ENCODE data around the gene ACOD1.
A peak's percentile ranks its signal among the peaks of the same experiment; 100 is the strongest.
"Not testable (repeated sequence)": the region's sequence is repeated elsewhere in the genome, so short reads cannot be mapped to it uniquely, and the experiment has no call there.

Gene ACOD1

DNA sequence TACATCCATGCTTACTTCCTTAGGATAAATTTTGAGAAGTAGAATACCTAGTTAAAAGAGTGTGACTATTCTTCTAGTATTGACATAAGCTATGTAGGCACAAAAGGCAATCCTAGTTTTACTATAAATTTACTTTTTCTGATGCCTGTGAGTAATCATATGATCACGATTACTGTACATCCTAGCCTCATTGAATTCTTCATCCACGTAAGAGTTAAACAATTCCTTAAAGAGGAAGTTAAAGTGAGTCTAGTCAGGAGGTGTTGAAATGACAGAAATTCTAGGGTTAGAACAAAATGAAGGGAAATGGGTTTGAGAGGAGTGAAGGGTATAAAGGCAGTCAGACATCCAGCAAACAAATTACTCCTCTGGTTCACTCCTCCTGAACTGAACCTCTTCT lies at the start of gene ACOD1:
ACOD1 (plus strand) TSS at position 363 of the 400 bp plus-strand sequence. CDS start 48 bp downstream, outside the sequence.
- DNase-seq = no peak

DNA sequence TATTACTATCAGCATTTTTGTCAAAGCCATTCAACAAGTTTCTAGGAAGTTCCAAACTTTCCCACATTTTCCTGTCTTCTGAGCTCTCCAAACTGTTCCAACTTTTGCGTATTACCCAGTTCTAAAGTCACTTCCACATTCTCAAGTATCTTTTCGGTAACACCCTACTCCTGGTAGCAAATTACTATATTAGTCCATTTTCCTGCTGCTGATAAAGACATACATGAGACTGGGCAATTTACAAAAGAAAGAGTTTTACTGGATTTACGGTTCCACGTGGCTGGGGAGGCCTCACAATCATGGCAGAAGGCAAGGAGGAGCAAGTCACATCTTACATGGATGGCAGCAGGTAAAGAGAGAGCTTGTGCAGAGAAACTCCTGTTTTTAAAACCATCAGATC lies 49.2 kb upstream of the ACOD1 start:
- DNase-seq = not testable (repeated sequence)

DNA sequence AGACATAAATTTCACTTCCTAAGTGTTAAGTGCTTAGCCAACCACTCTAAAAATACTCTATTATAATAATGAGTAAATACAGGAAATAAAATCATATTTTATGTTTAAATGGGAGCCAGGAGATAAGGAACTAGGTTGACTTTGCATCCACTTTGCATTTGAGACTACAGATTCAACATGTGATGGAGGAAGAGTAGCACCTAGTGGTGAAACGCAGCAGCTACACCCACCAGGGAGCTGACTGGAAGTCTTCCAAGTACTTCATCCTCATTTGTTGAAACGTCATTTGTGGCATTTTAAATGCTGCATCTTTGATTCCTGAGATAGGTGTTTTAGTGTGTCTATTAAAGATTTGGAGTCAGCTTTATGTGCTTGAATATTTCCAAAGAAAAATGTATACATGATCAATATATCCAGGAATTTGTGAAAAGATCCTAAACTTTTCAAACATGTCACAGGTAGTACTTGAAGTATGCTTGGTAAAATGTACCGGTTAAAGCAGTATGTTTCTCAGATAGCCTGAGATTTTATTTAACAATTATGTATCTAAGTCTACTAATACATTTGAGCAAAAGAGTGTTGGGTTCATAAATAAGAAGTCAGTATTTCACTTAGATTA lies 44.7 kb upstream of the ACOD1 start:
- peak; percentile 69 for DNase-seq

DNA sequence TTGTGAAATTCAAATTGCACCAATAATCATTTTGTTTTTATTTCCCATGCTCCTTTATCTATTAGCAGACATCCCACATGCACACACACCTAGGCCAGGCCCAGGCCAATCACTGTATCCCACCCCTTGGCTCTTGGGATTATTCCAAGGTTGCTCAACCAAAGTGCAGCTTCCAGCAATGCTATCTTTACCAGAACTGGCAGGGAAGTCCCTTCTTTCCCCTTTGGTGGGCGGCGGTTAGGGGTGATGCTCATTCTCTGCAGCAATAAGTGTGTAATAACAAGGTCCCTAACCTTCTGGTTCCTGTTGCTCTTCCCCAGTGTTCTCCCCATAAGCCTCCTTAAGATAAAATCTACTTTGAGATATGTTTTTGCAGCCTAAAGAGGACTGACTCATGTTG lies 43.8 kb upstream of the ACOD1 start:
- DNase-seq = no peak

DNA sequence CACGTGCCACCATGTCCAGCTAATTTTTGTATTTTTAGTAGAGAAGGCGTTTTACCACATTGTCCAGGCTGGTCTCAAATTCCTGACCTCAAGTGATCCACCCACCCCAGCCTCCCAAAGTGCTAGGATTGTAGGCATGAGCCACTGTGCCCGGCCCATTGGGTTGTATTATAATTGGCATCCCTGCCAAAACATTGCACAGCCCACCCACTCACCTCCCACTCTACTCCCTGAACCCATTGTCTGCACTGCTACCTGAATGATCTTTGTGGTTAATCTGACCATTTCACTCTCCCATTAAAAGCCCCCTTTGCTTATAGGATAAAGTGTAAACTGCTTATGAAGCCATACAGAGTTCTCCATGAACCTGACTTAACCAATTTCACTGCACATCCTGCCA lies 35.8 kb upstream of the ACOD1 start:
- DNase-seq = no peak

DNA sequence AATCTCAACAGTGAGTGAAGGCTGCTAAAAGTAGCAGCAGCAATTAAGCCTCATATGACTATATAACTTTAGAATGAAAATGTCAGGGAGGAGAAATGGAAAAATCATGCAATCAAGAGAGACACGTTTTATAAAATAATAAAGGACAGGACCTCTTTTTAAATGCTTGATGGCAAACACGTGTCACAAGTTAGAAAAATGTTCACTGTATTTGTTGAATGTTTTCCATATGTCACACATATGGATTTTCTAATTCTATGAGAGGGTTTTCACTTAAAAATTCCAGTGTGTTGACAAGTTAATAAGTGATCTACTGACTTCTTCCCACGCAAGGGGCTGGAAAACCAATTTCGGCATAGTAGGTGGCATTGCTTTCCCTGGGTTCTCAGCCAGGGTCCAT lies 34.4 kb upstream of the ACOD1 start:
- DNase-seq = no peak

DNA sequence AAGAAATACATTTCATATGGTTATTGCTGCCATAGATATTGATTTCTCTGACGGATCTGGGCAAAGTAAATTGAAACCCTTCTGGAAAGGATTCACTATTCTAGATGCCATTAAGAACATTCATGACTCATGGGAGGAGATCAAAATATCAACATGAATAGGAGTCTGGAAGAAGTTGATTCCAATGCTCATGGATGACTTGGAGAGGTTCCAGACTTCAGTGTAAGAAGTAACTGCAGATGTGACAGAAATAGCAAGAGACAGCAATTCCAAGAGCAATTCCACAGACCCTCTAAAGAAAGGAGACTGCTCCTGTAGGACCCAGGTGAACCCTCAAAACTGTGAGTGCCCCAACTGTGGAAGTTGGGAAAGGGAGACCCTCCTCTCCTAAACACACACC lies 31.2 kb upstream of the ACOD1 start:
- DNase-seq = no peak

DNA sequence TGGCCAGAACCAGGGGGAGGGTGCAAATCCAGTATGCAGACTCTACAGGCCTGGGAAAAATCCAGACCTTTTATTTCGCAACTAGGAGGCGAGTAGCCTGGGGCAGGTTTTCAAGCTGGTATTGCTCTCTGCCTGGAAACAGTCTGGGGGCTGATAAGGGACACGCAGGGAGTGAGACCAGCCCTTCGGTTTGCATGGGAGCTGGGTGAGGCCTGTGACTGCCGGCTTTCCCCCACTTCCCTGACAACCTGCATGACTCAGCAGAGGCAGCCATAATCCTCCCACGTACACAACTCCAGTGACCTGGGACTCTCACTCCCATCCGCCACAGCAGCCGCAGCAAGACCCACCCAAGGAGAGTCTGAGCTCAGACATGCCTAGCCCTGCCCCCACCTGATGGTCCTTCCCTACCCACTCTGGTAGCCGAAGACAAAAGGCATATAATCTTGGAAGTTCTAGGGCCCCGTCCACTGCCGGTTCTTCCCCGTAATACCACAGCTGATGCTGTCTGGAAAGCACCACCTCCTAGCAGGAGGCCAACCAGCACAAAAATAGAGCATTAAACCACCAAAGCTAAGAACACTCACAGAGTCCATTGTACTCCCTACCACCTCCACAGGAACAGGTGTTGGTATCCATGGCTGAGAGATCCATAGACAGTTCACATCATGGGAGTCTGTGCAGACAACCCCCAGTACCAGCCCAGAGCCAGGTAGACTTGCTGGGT lies 30.4 kb upstream of the ACOD1 start:
- DNase-seq = not testable (repeated sequence)

DNA sequence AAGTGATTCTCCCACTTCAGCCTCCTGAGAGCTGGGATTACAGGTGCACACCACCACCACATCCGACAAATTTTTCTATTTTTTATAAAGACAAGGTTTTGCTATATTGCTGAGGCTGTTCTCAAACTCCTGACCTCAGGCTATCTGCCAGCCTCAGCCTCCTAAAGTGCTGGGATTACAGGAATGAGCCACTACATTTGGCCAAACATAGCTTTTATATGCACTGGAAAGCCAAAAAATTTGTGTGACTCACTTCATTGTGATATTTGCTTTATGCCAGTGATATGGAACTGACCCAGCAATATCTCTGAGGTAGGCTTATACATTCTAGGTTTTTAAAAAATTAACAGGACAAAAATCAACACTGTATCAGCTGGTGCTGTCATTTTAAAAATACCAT lies 26.8 kb upstream of the ACOD1 start:
- no peak for DNase-seq

DNA sequence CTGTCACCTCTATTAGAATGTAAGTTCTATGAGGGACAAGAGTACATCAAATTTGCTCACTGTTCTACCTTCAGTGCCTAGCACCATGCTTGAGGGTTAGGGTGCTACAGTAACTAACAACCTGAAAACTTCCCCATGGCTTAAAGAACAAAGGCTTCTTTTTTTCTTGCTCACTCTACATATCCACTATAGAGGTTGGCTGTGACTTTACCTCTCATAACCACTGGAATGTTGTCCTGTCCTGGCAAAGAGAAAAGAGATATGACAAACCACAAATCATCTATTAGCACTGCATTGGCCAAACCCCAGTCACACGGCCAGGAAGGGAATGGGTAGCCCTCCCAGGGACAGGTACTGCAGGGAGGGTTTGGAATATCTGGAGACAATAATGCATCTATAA lies 23.2 kb upstream of the ACOD1 start:
- no peak for DNase-seq

DNA sequence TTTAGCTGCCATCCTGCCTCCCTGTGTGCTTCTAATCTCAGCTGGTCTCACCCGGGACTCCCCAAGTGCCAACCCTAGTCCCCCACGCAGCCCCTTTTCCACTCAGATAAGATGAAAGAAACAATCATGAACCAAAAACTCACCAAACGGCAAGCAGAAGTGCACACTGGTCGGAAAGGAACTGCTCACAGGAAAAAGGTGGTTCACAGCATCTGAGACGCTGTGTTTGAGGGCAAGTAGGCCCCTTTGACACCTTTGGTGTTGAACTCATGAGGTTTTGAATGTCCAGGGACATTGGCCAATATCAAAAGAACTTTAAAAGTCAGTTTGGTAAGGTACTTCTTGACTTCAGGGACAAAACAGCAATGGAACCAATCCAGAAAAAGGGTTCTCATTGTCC lies 20.4 kb upstream of the ACOD1 start:
- DNase-seq = no peak

DNA sequence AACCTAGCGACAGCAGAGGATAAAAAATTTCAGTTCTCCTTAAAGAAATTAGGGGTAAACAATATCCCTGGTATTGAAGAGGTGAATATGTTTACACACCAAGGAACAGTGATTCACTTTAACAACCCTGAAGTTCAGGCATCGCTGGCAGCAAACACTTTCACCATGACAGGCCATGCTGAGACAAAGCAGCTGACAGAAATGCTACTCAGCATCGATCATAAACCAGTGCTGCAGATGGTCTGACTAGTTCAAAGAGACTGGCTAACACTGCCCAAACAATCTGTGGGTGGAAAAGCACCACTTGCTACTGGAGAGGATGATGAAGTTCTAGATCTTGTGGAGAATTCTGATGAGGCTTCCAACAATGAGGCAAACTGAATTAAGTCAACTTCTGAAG lies 19.9 kb upstream of the ACOD1 start:
- no peak for DNase-seq

DNA sequence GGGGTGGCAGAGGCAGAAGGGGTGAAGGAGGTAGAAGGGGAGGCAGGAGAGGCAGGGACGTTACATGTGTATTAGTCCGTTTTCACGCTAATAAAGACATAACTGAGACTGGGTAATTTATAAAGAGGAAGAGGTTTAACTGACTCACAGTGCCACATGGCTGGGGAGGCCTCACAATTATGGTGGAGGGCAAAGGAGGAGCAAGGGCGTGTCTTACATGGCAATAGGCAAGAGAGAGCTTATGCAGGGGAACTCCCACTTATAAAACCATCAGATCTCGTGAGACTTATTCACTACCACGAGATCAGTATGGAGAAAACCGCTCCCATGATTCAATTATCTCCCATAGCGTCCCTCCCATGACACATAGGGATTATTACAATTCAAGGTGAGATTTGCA lies 19.0 kb upstream of the ACOD1 start:
- DNase-seq = no peak

DNA sequence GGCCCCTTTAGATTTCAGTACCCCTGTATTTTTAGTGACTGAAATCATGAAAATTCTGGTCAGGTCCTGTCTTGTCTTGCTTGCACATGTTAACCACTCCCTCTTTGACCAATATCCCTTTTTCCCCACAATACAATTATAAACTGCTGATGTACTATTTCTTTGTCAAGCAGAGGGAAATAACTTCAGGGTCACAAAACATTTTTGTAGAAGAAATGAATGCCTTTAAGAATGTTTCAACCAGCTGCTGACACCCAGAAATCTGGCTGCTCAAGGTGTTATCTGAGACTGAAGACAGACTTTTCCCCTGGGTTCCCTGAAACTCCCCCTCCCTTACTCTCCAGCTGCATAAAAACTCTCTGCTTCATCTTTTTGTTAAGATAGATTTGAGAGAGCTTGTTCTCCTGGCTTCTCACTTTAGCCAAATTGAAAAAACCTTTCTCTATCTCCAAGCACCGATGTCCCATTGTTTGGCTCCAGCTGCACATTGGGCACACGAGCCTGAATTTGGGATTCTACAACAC lies 18.4 kb upstream of the ACOD1 start:
- DNase-seq = no peak

DNA sequence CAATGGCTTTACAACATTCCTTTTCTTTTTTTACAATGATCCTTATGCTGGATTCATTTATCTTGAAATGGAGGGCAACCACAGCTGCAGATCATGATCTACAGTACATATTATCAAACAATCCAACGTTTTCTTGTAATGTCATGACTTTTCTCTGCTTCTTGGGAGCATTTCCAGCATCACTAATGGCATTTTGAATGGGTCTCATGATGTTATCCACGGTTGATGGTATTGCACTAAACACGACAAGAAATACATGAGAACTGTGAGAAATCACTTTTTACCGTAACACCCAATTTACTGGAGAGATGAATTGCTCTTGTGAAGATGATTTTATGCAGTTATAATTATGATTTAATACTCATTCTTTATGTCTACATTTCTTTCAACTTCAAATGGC lies 16.2 kb upstream of the ACOD1 start:
- DNase-seq = no peak

DNA sequence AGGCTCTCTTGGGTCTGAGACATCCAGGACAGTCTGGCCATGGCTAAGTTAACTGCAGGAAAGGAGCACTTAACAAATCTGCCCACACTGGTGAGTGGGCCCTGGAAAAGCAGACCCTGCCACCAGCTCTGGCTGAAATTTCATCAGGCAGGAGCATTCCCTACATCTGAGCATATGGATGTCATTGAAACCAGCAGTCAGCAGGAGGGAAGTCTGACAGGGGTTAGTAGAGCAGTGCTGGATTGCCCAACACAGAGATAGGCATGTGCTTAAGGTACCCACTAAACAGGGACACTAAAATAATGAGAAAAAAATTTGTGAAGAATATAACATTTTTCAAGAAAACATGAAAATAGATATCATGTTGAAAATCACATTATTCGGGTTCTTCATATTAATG lies 13.6 kb upstream of the ACOD1 start:
- DNase-seq = no peak

DNA sequence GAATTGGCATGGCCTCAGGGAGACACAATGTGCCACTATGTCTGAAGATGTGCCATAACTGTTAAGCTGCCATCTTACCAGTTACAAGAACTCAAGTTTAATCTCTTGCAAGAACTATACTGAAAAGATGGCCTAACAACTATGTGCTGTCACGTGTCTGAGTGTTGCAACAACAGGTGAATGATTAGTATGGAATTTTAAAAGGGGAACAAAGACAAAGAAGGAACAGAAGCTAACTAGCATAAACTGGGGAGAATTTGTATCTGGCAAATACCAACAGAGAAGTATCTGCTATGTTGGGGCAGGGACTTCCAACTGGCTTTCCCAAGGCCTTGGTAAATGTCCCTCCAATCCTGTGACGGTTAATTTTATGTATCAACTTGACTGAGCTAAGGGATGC lies 11.5 kb upstream of the ACOD1 start:
- no peak for DNase-seq

DNA sequence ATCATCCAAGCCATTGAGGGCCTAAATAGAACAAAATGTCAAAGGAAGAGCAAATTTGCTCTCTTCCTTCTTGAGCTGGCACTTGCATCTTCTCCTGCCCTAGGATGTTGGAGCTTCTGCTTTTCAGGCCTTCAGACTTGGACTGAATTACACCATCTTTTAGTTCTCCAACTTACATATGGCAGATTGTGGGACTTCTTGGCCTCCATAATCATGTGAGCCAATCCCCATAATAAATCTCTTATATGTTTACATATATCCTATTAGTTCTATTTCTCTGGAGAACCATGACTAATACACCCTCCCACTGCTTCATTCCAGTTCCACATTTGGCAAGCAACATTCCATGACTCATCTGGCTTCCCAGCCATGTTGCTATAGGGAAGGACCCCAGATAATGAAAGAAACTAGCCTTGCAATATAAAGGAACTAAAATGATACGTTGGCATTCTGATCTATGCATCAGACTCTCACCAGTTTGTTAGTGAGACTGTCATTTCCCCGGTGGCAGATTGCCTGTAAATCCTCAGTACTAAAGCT lies 11.0 kb upstream of the ACOD1 start:
- no peak for DNase-seq

DNA sequence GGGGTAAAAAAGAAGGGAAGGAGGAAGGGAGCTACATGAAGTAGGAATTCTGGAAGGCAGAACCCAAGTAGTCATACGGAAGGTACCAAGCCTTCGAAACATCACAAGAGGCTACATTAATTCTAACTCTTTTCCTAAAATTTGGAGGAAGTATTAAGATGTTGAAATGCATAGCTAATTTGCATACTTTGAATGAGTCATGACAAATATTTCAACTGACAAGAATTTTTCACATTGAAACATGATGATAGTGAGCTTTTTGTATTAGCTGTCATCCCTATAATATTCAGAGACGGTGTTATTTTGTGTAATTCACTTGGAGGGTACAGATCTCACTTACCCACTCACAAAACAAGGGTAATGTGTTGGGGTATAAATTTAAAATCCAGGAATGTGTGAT lies 9.1 kb upstream of the ACOD1 start:
- no peak for DNase-seq

DNA sequence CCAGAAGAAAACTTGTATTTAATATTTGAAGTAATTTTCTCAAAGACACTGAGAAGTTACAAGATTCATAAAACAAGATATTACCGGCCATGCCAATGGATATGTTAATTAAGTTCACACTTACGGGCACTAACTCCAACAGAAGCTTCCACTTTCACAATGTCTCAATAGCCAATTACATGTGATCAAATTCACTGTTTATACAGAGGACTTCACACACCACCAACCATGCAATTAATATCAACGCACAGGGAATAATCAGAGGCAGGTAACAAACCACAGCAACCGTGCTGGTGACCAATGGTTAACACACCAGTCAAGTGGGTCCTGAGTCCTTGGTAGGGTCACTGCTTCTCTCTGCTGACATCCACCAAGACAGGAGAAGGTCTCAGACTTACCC lies 5.9 kb upstream of the ACOD1 start:
- DNase-seq = no peak

DNA sequence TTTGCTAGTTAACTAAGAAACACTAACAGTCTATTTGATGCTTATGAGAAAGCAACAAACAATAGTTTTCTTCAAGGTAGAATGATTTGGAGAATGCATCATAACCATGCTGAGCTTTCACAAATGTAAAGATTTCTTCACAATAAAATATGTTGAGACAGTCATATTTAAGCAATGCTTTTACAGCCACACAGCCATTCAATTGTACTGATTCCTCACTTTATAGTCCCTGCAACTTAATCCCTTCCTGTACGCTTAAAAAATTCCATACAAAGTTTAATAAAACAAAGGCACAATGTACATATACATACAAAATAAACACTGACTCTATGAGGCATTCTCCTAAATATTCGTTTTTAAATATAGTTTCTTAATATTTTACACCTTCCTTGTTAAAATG lies 4.7 kb upstream of the ACOD1 start:
- no peak for DNase-seq

DNA sequence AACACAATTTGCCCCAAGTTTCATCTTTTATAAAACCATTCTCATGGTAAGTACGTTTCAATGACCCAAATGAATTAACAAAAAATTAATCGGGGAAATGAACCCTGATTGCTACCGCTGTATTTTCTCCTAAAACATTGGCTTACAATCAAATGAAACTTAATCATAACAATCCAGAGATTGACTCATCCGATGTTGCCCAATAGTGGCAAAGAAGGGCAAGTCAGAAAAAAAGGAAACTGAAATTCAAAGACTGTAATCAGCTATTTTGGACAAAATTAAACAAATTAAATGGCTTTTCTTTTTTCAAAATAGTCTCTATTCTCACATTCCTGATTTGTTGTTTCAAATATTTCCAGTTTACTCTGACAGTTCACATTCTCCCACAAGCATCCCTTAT lies 3.9 kb upstream of the ACOD1 start:
- DNase-seq = no peak

DNA sequence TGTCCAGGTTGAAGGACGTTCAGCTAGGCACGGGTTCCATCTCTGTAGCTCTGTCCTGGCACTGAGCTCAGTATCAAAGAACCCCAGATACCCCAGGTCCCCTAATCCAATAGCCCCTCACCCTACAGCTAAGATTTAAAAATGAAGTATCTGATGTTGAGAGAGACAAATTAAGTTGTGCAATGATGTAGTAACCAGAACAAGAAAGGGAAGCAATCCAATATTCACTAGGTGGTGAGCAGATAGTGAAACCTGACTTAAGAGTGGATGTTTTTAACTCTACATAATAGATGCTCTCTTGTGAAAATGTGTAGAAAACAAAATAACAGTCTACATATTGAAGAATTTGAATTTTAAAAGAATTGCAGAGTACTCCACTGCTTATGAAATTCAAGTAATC lies 1.8 kb downstream of the ACOD1 start:
- no peak for DNase-seq

DNA sequence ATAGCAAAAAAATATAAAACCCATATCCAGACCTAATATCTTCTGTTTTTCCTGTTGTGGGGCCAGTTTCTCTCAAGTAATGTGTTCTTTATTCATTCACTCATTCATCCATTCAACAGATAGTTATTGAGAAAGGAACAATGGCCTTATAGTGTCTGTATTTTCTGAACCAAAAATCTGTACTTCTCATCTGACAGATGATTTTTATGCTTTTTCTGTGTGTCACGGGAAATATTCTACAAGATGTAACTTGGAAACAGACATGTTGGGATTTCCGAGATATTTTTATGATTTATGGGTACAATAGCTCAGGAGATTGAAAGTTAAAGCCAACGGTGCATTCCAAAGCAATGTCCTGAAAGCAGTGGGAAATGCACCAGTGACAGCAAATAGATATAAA lies 5.7 kb downstream of the ACOD1 start:
- no peak for DNase-seq

DNA sequence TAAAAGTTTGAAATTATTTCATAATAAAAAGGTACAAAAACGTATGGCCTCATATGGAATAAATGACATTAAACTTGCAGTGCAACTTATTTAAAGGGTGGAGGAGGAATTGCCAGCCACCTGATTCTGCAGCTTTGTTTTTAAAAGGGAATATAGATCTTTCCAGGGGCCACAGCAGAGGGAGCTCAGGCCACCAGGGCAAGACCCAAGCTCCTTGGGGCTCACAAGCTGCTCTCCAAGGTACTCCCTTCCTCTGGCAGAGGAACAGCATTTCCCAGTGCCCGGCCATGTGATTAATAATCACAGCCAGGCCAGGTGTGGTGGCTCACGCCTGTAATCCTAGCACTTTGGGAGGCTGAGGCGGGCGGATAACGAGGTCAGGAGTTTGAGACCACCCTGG lies 6.2 kb downstream of the ACOD1 start:
- DNase-seq = no peak
